HCT116 (cell line): ENCODE measurements around the gene ADCY10. TPM values are rescaled to one million over a fixed set of nuclear protein-coding genes. Genes with fewer than 3 reads are reported as not detected.

Experiments
- ATAC-seq: fragments of 200-7000 bp; cut with Tn5 transposase; 2 replicates; pipeline ENCODE4 v1.9.1; 2020; ENCODE audit warnings: mild to moderate bottlenecking, moderate library complexity
- BruUV-seq: library from RNA; stranded (reverse); fragments of 400-500 nt; replicated peaks from 2 replicates; lab custom pipeline; 2021; lab: Mats Ljungman, UMichigan
- CTCF ChIA-PET: fragments of 300-600 bp; sonication (Branson Sonifier 250); formaldehyde crosslinking; loops from one replicate; lab custom pipeline; 2021; ENCODE audit warnings: antibody characterized with exemption; lab: Charles Lee
- POLR2A ChIA-PET: fragments of 300-600, 350-600 bp; sonication (Branson Sonifier 250); formaldehyde crosslinking; loops from one replicate; lab custom pipeline; 2021; ENCODE audit warnings: antibody characterized with exemption; lab: Charles Lee
- RAD21 ChIA-PET, 2 experiments: fragments of 300-600 bp; sonication (Branson Sonifier 250); formaldehyde crosslinking; loops; one replicate each; lab custom pipeline; 2023; ENCODE audit warnings: low total read pairs in 2 of 2; ENCODE audit not compliant: uncharacterized antibody in 2 of 2, unreplicated experiment in 2 of 2, low non-redundant PET in 1 of 2; lab: Charles Lee
- DNase-seq: peaks from one replicate; pipeline ENCODE4 v3.0.0-alpha.2; 2010; ENCODE audit warnings: low read depth, low spot score
- H2AFZ ChIP-seq: fragments of 200-600 bp; shearing (Covaris generic), sonication (generic); 2 replicates; pipeline ENCODE4 v1.6.1; 2017; ENCODE audit warnings: low read depth, mixed run types, mixed read lengths, antibody characterized with exemption, low read length; ENCODE audit not compliant: poor library complexity, severe bottlenecking
- H3K27ac ChIP-seq: 2 replicates; pipeline ENCODE4 v1.5.1; 2012; ENCODE audit warnings: low read depth, low read length
- H3K27me3 ChIP-seq: fragments of 200-600 bp; sonication (generic); 2 replicates; pipeline ENCODE4 v1.6.1; 2016; ENCODE audit warnings: mixed run types, low read length, mixed read lengths; ENCODE audit not compliant: insufficient read depth
- H3K36me3 ChIP-seq, 2 experiments: fragments of 200-500 bp in 1 of 2; fragments of 200-600 bp in 1 of 2; sonication (Bioruptor generic) in 1 of 2; sonication (generic) in 1 of 2; 2 replicates each; pipeline versions ENCODE4 v1.5.1 to v1.6.1; 2014 to 2016; ENCODE audit warnings: low read length in 2 of 2, inconsistent platforms in 1 of 2, mixed read lengths in 1 of 2, mixed run types in 1 of 2; ENCODE audit not compliant: insufficient read depth in 2 of 2, control insufficient read depth in 1 of 2
- H3K4me1 ChIP-seq, 2 experiments: fragments of 200-600 bp in 1 of 2; sonication (generic) in 1 of 2; 2 replicates each; pipeline versions ENCODE4 v1.5.1 to v1.6.1; 2012 to 2017; ENCODE audit warnings: low read length in 2 of 2, inconsistent platforms in 1 of 2, mild to moderate bottlenecking in 1 of 2, mixed read lengths in 1 of 2, mixed run types in 1 of 2, moderate library complexity in 1 of 2; ENCODE audit not compliant: insufficient read depth in 2 of 2, control insufficient read depth in 1 of 2
- H3K4me2 ChIP-seq: fragments of 200-600 bp; sonication (generic); 2 replicates; pipeline ENCODE4 v1.6.1; 2017; ENCODE audit warnings: mixed run types, low read length, mixed read lengths
- H3K4me3 ChIP-seq, 2 experiments: fragments of 200-600 bp in 1 of 2; sonication (generic) in 1 of 2; replicated peaks in 1 of 2; 2 replicates each; pipeline ENCODE4 v1.5.1; 2011 to 2016; ENCODE audit warnings: low read length in 2 of 2, control low read depth in 1 of 2, low read depth in 1 of 2, mild to moderate bottlenecking in 1 of 2, mixed read lengths in 1 of 2, mixed run types in 1 of 2
- H3K79me2 ChIP-seq: fragments of 200-600 bp; sonication (generic); 2 replicates; pipeline ENCODE4 v1.6.1; 2017; ENCODE audit warnings: mild to moderate bottlenecking, mixed run types, low read length, moderate library complexity, mixed read lengths; ENCODE audit not compliant: insufficient read depth
- H3K9ac ChIP-seq: fragments of 200-600 bp; sonication (generic); 2 replicates; pipeline ENCODE4 v1.6.1; 2016; ENCODE audit warnings: low read length, mixed read lengths
- H3K9me2 ChIP-seq: fragments of 200-600 bp; sonication (generic), shearing (Covaris generic); 2 replicates; pipeline ENCODE4 v1.6.1; 2017; ENCODE audit warnings: mixed run types, mild to moderate bottlenecking, moderate library complexity; ENCODE audit not compliant: insufficient read depth
- H3K9me3 ChIP-seq, 2 experiments: fragments of 200-500 bp in 1 of 2; fragments of 200-600 bp in 1 of 2; sonication (Bioruptor generic) in 1 of 2; sonication (generic) in 1 of 2; 2 replicates each; pipeline ENCODE4 v1.6.1; 2014 to 2017; ENCODE audit warnings: low read length in 2 of 2, mixed read lengths in 2 of 2, inconsistent platforms in 1 of 2, low read depth in 1 of 2, mild to moderate bottlenecking in 1 of 2, mixed run types in 1 of 2, moderate library complexity in 1 of 2; ENCODE audit not compliant: control insufficient read depth in 1 of 2, insufficient read depth in 1 of 2
- H4K20me1 ChIP-seq: fragments of 200-600 bp; sonication (generic), shearing (Covaris generic); 2 replicates; pipeline ENCODE4 v1.6.1; 2017; ENCODE audit warnings: mixed run types, mild to moderate bottlenecking, moderate library complexity; ENCODE audit not compliant: insufficient read depth
- ATF3 ChIP-seq: IDR thresholded peaks from 2 replicates; pipeline ENCODE4 v1.6.1; 2012
- CTCF ChIP-seq, 3 experiments: fragments of 200-600 bp in 1 of 3; sonication (generic) in 1 of 3; IDR thresholded peaks in 2 of 3; conservative IDR thresholded peaks in 1 of 3; 2 replicates each; pipeline ENCODE4 v1.5.1; 2012 to 2017; ENCODE audit warnings: low read depth in 2 of 3, low read length in 2 of 3, antibody characterized with exemption in 1 of 3, borderline replicate concordance in 1 of 3, control low read depth in 1 of 3, mild to moderate bottlenecking in 1 of 3, mixed read lengths in 1 of 3, mixed run types in 1 of 3, moderate library complexity in 1 of 3; ENCODE audit not compliant: insufficient read depth in 1 of 3
- EGR1 ChIP-seq: IDR thresholded peaks from 2 replicates; pipeline ENCODE4 v1.6.1; 2012; ENCODE audit warnings: low read depth
- EZH2 ChIP-seq: fragments of 200-600 bp; sonication (generic); IDR thresholded peaks from 2 replicates; pipeline ENCODE4 v1.6.1; 2017; ENCODE audit warnings: antibody characterized with exemption, mixed run types
- MAX ChIP-seq: IDR thresholded peaks from 2 replicates; pipeline ENCODE4 v1.6.1; 2012
- POLR2A ChIP-seq: IDR thresholded peaks from 2 replicates; pipeline ENCODE4 v1.7.0; 2011; ENCODE audit warnings: borderline replicate concordance; ENCODE audit not compliant: insufficient read depth, insufficient read length; ENCODE audit errors: extremely low read depth
- REST ChIP-seq: IDR thresholded peaks from 2 replicates; pipeline ENCODE4 v1.6.1; 2012; ENCODE audit warnings: low read depth
- SIN3A ChIP-seq: IDR thresholded peaks from 2 replicates; pipeline ENCODE4 v1.6.1; 2012; ENCODE audit warnings: low read depth
- TCF7L2 ChIP-seq: IDR thresholded peaks from 2 replicates; pipeline ENCODE4 v1.7.0; 2011; ENCODE audit warnings: borderline replicate concordance, inconsistent platforms; ENCODE audit not compliant: insufficient read depth, insufficient read length; ENCODE audit errors: extremely low read depth
- ZFX ChIP-seq: fragments of 450-650 bp; IDR thresholded peaks from 2 replicates; pipeline ENCODE4 v1.6.1; 2017
- ZNF274 ChIP-seq: fragments of 200-500 bp; sonication (Bioruptor generic); IDR thresholded peaks from 2 replicates; pipeline ENCODE4 v1.6.1; 2014; ENCODE audit warnings: mild to moderate bottlenecking, low read depth, low read length, inconsistent platforms
- intact Hi-C: fragments of 100-400 bp; cut with micrococcal nuclease; formaldehyde crosslinking; loops from 2 replicates; pipeline ENCODE4 v1.10.0; 2022
- total RNA-seq: library from RNA; stranded (reverse); gene quantifications from one replicate; pipeline ENCODE4 v1.2.1, GENCODE V29; 2021; ENCODE audit not compliant: unreplicated experiment

The ADCY10 gene
- total RNA-seq, 1 experiment from 2014 or later: 0.30 TPM

- H3K27me3 ChIP-seq: no peaks in the 10 kb centered on the region
- DNase-seq (no peak), ATAC-seq (no peak)
- TF ChIP-seq ATF3 (no peak), CTCF (IDR thresholded peaks at IDR 0.05 in 2 of 3, conservative IDR thresholded peaks at IDR 0.05 in 1 of 3; ENCODE audit: borderline replicate concordance in 1 of 3, insufficient read depth in 1 of 3, low read depth in 2 of 3, low read length in 2 of 3) (no peak), ZNF274 (no peak), MAX (no peak), POLR2A (no peak), EGR1 (no peak), EZH2 (no peak), SIN3A (no peak), TCF7L2 (no peak), ZFX (no peak), REST (no peak)
- no peak overlapping the region; the same call in 1 of the 2 replicates for H3K4me2 ChIP-seq
- no peak overlapping the region for H3K4me3 ChIP-seq
- POLR2A ChIA-PET: interaction anchor here (0.6 kb wide), 2 partner anchors 238 to 542 kb away, joined by 3 to 5 read pairs; no protein-coding TSS in a partner anchor
- H3K27ac ChIP-seq: no peak overlapping the region
- no peaks in the 10 kb centered on the region for H3K36me3 ChIP-seq
- H4K20me1 ChIP-seq: no peaks in the 10 kb centered on the region
- intact Hi-C loops: no loop called here
- no peaks in the 10 kb centered on the region for H3K9me3 ChIP-seq
- no peaks in the 10 kb centered on the region for H3K9me2 ChIP-seq
- CTCF ChIA-PET: no interaction called here
- H3K9ac ChIP-seq: no peak overlapping the region
- no TSS peak for BruUV-seq
- H3K4me1 ChIP-seq: peaks cover 10 to 24% of the 10 kb centered on the region in 2 experiments; a peak in 3 of 4 replicates
- RAD21 ChIA-PET: no interaction called here
- peaks cover 42% of the 10 kb centered on the region for H3K79me2 ChIP-seq
- H2AFZ ChIP-seq: no peak overlapping the region
Measured at GRCh38 chr1:167933788-167934187, 19.9 kb upstream of the ADCY10 start.
